Lung (tissue), 12 donors: ENCODE data around the gene TBX2. TPM values are rescaled to one million over a fixed set of nuclear protein-coding genes. Genes with fewer than 3 reads are reported as not detected.

ENCODE experiments used
- ATAC-seq: fragments of 200-7000 bp; cut with Tn5 transposase; one replicate; pipeline ENCODE4 v1.9.1; 2020; ENCODE audit warnings: moderate number of reproducible peaks; ENCODE audit not compliant: insufficient read depth, low FRiP score
- DNase-seq, 3 donors: peaks; one replicate each; pipeline ENCODE4 v3.0.0-alpha.2; 2013 to 2017
- H3K27ac ChIP-seq, 2 donors: one replicate each; pipeline ENCODE4 v1.5.1; 2013; ENCODE audit warnings: mild to moderate bottlenecking in 2 of 2, moderate library complexity in 2 of 2, control low read depth in 1 of 2, inconsistent platforms in 1 of 2, low read depth in 1 of 2, low read length in 1 of 2
- H3K27me3 ChIP-seq, 3 donors: one replicate each; pipeline ENCODE4 v1.5.1; 2013; ENCODE audit warnings: low read length in 2 of 3; ENCODE audit not compliant: control insufficient read depth in 3 of 3, insufficient read depth in 3 of 3
- H3K36me3 ChIP-seq, 4 donors: one replicate each; pipeline ENCODE4 v1.5.1; 2013; ENCODE audit warnings: low read length in 4 of 4, mild to moderate bottlenecking in 1 of 4, moderate library complexity in 1 of 4; ENCODE audit not compliant: control insufficient read depth in 4 of 4, insufficient read depth in 4 of 4
- H3K4me1 ChIP-seq, 5 donors: one replicate each; pipeline ENCODE4 v1.5.1; 2013; ENCODE audit warnings: low read length in 5 of 5, mild to moderate bottlenecking in 2 of 5, moderate library complexity in 1 of 5; ENCODE audit not compliant: control insufficient read depth in 5 of 5, insufficient read depth in 5 of 5
- H3K4me3 ChIP-seq: one replicate; pipeline ENCODE4 v1.5.1; 2013; ENCODE audit warnings: mild to moderate bottlenecking, control low read depth, moderate library complexity
- H3K9ac ChIP-seq, 2 donors: one replicate each; pipeline ENCODE4 v1.5.1; 2013; ENCODE audit warnings: low read length in 2 of 2, control low read depth in 1 of 2; ENCODE audit not compliant: insufficient read depth in 1 of 2
- H3K9me3 ChIP-seq, 4 donors: one replicate each; pipeline ENCODE4 v1.5.1; 2013; ENCODE audit warnings: low read length in 3 of 4, mild to moderate bottlenecking in 1 of 4, moderate library complexity in 1 of 4; ENCODE audit not compliant: control insufficient read depth in 4 of 4, insufficient read depth in 3 of 4
- WGBS, 2 donors: extraction: QIAGEN DNeasy Blood & Tissue Kit; methylation state at CpG; one replicate each; pipeline ENCODE4 v1.1.7; 2013; 5-methylcytosine and 5-hydroxymethylcytosine counted together
- polyA plus RNA-seq, 2 donors: library from polyadenylated mRNA; stranded (reverse); fragments of 200-250 nt; gene quantifications; one replicate each; pipeline ENCODE4 v1.2.1, GENCODE V29; 2013
- total RNA-seq, 2 donors: library from RNA; depleted of rRNA in 1 of 2; stranded (reverse); fragments of >200 nt in 1 of 2; gene quantifications; one replicate each; pipeline ENCODE4 v1.2.1, GENCODE V29; 2014 to 2021
- TF ChIP-seq, protein P1 (sequence below): IDR thresholded peaks from 2 replicates; pipeline ENCODE4 v1.5.1; 2012; ENCODE audit warnings: mild to moderate bottlenecking; ENCODE audit errors: control extremely low read depth, extremely low read depth
- donor health status: control.
- donor health status: control.
- donor health status: Bipolar disorder and iron deficiency.
- donor health status: healthy.
- donor health status: DM: yes; HTN: yes; CAD: no.

The TBX2 gene
- total and polyA plus RNA-seq, 4 donors: 44.5 to 155 (median 79.2) TPM

GRCh38 chr17:61414936-61415251 is 15.3 kb downstream of the TBX2 start:
- ATAC-seq: no peak
- peaks cover 0 to 55% (median 19%) of the 10 kb centered on the region in 5 donors for H3K4me1 ChIP-seq
- no peak overlapping the region for H3K4me3 ChIP-seq
- H3K36me3 ChIP-seq: no peaks in the 10 kb centered on the region
- H3K9me3 ChIP-seq: no peaks in the 10 kb centered on the region
- DNase-seq: no peak
- no peak overlapping the region for H3K9ac ChIP-seq
- H3K27ac ChIP-seq: peak overlapping the region in 1 of 2 donors; percentile 70
- WGBS, 2 donors: 71 to 81% methylated on average over 5 of the region's 5 CpGs
- TF ChIP-seq, protein P1, sequence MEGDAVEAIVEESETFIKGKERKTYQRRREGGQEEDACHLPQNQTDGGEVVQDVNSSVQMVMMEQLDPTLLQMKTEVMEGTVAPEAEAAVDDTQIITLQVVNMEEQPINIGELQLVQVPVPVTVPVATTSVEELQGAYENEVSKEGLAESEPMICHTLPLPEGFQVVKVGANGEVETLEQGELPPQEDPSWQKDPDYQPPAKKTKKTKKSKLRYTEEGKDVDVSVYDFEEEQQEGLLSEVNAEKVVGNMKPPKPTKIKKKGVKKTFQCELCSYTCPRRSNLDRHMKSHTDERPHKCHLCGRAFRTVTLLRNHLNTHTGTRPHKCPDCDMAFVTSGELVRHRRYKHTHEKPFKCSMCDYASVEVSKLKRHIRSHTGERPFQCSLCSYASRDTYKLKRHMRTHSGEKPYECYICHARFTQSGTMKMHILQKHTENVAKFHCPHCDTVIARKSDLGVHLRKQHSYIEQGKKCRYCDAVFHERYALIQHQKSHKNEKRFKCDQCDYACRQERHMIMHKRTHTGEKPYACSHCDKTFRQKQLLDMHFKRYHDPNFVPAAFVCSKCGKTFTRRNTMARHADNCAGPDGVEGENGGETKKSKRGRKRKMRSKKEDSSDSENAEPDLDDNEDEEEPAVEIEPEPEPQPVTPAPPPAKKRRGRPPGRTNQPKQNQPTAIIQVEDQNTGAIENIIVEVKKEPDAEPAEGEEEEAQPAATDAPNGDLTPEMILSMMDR: no peak
- H3K27me3 ChIP-seq: peaks cover 0 to 4% (median 0%) of the 10 kb centered on the region in 3 donors

DNA sequence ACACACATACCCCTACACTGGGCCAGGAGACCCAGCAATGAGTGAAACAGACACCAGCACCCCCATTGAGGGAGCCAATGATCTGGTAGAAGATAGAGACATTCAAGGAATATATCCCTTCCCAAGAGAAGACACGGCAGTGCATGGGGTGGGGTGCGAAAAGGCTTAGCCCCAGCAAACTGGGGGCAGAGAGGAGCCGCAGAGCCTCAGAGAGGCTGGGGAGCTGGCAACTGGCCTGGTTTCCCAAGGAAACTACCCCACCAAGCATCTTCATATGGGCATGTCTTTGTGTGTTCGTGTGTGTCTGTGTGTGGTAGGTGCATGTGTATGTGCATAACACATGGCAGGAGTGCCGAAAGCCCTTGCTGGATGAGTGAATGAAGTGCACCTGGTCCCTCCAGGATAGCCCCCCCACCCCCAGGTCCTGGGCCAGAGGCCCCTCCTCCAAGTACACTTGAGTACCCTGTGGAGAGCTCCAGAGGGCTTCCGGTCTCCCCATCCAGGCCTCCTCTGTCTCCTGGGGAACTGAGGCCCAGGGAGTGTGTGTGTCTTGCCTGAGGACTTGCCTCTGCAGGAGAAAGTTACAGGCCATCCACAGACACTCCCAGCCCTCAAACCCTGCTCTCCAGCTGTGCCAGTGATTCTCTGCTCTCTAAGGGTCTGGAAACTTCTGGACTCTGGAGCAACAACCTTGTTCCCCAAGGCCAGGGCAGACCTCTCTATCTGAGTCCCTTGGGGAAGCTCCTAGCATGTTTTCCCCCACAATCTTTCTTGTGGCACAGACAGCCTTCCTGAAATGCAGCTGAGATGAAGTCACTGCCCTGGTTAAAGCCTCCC is 15.9 kb downstream of the TBX2 start:
- peaks cover 0 to 1% (median 0%) of the 10 kb centered on the region in 3 donors for H3K27me3 ChIP-seq
- peak overlapping the region in 1 of 2 donors; percentile 70 for H3K27ac ChIP-seq
- peak overlapping the region in 1 of 2 donors; percentile 4 for H3K9ac ChIP-seq
- H3K4me3 ChIP-seq: no peak overlapping the region
- H3K4me1 ChIP-seq: peaks cover 0 to 55% (median 21%) of the 10 kb centered on the region in 5 donors
- no peaks in the 10 kb centered on the region for H3K36me3 ChIP-seq
- peak in 2 of 3 donors; percentile 27 to 35 for DNase-seq
- WGBS, 2 donors: 95% methylated on average over 6 of the region's 6 CpGs
- no peak for ATAC-seq
- TF ChIP-seq, protein P1: no peak
- H3K9me3 ChIP-seq: no peaks in the 10 kb centered on the region

DNA sequence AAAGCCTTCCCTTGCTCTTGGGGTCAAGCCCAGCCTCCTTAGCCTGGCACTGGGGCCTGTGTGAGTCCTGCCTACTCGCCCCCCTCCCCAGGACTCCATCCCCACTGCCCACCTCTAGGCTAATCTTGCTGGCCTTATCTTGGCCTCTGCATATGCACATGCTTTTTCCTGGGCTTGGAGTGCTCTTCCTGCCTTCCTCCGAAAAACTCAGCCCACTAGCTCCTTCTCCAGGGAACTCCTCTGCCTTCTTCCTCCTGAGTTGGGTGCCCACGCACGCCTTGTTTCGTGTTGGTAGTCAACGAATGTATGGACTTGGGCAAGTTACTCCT is 16.5 kb downstream of the TBX2 start:
- TF ChIP-seq, protein P1: no peak
- Histone ChIP-seq H3K4me3 (no peak overlapping the region), H3K36me3 (no peaks in the 10 kb centered on the region), H3K27ac (peak overlapping the region in 1 of 2 donors; percentile 70), H3K4me1 (peaks cover 0 to 55% (median 21%) of the 10 kb centered on the region in 5 donors), H3K9ac (peak overlapping the region in 1 of 2 donors; percentile 4), H3K27me3 (peaks cover 0 to 4% (median 0%) of the 10 kb centered on the region in 3 donors), H3K9me3 (no peaks in the 10 kb centered on the region)
- DNase-seq: no peak
- ATAC-seq: no peak
- 76 to 79% methylated on average over 6 of the region's 6 CpGs for WGBS, 2 donors
